ENCODE results near the gene DLG2.

- TF ChIP-seq CTCF (IDR thresholded peaks at IDR 0.05) (no peak), POLR2A (IDR thresholded peaks at IDR 0.05) (no peak)
These were observed 2082.3 kb downstream of the DLG2 start for GRCh38 chr11:83544846-83545245.
